Measurements from ENCODE around the gene SEC31B. TPM values are rescaled to one million over a fixed set of nuclear protein-coding genes. Genes with fewer than 3 reads are reported as not detected.

SEC31B gene
- total and polyA plus RNA-seq, 9 donors = 5.3 to 15.6 (median 8.9) TPM

- H3K27ac ChIP-seq (ENCODE audit: low read length) = no peak overlapping the region
- peaks cover 13% of the 10 kb centered on the region for H3K36me3 ChIP-seq (ENCODE audit: control insufficient read depth, insufficient read depth, low read length)
- no peaks in the 10 kb centered on the region for H3K9me3 ChIP-seq (replicated peaks; ENCODE audit: control insufficient read depth, low read depth, low read length)
- H3K4me3 ChIP-seq (ENCODE audit: low read length) = no peak overlapping the region
- H3K4me1 ChIP-seq (ENCODE audit: control insufficient read depth, insufficient read depth, low read length) = peaks cover 15% of the 10 kb centered on the region
- peaks cover 50% of the 10 kb centered on the region for H3K27me3 ChIP-seq (ENCODE audit: control insufficient read depth, insufficient read depth, low read length)
- WGBS (ENCODE audit: insufficient coverage) = 38% methylated on average over 4 of the region's 5 CpGs
- DNase-seq = no peak
Measured at GRCh38 chr10:100482834-100483185, 36.9 kb downstream of the SEC31B start.

DNA sequence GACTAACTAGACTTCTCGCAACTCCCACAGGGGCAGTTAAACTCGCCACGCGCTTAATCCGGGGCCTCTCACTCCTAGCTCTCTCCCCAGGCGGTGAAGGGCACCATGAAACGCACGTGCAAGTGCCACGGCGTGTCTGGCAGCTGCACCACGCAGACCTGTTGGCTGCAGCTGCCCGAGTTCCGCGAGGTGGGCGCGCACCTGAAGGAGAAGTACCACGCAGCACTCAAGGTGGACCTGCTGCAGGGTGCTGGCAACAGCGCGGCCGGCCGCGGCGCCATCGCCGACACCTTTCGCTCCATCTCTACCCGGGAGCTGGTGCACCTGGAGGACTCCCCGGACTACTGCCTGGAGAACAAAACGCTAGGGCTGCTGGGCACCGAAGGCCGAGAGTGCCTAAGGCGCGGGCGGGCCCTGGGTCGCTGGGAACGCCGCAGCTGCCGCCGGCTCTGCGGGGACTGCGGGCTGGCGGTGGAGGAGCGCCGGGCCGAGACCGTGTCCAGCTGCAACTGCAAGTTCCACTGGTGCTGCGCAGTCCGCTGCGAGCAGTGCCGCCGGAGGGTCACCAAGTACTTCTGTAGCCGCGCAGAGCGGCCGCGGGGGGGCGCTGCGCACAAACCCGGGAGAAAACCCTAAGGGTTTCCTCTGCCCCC is 37.4 kb downstream of the SEC31B start:
- H3K9me3 ChIP-seq (replicated peaks; ENCODE audit: control insufficient read depth, low read depth, low read length) = no peaks in the 10 kb centered on the region
- H3K4me3 ChIP-seq (ENCODE audit: low read length) = peak overlapping the region; percentile 26
- H3K27me3 ChIP-seq (ENCODE audit: control insufficient read depth, insufficient read depth, low read length) = peaks cover 50% of the 10 kb centered on the region
- DNase-seq = peak; percentile 73
- H3K36me3 ChIP-seq (ENCODE audit: control insufficient read depth, insufficient read depth, low read length) = peaks cover 8% of the 10 kb centered on the region
- 0% methylated on average over 51 of the region's 59 CpGs for WGBS (ENCODE audit: insufficient coverage)
- no peak overlapping the region for H3K27ac ChIP-seq (ENCODE audit: low read length)
- H3K4me1 ChIP-seq (ENCODE audit: control insufficient read depth, insufficient read depth, low read length) = peaks cover 15% of the 10 kb centered on the region

GRCh38 chr10:100481462-100482081 is 38.1 kb downstream of the SEC31B start:
- H3K4me3 ChIP-seq (ENCODE audit: low read length) = peak overlapping the region; percentile 26
- 3% methylated on average over 13 of the region's 19 CpGs for WGBS (ENCODE audit: insufficient coverage)

GRCh38 chr10:100480002-100480401 is 39.7 kb downstream of the SEC31B start:
- DNase-seq = no peak
- H3K4me3 ChIP-seq (ENCODE audit: low read length) = no peak overlapping the region
- no peak overlapping the region for H3K27ac ChIP-seq (ENCODE audit: low read length)
- 58% methylated on average over 2 of the region's 2 CpGs for WGBS (ENCODE audit: insufficient coverage)
- H3K27me3 ChIP-seq (ENCODE audit: control insufficient read depth, insufficient read depth, low read length) = peaks cover 50% of the 10 kb centered on the region
- peaks cover 15% of the 10 kb centered on the region for H3K4me1 ChIP-seq (ENCODE audit: control insufficient read depth, insufficient read depth, low read length)
- no peaks in the 10 kb centered on the region for H3K36me3 ChIP-seq (ENCODE audit: control insufficient read depth, insufficient read depth, low read length)
- no peaks in the 10 kb centered on the region for H3K9me3 ChIP-seq (replicated peaks; ENCODE audit: control insufficient read depth, low read depth, low read length)

More at GRCh38 chr10:100481462-100482081, 38.1 kb downstream of the SEC31B start:
- H3K27me3 ChIP-seq (ENCODE audit: control insufficient read depth, insufficient read depth, low read length) = peaks cover 50% of the 10 kb centered on the region
- H3K9me3 ChIP-seq (replicated peaks; ENCODE audit: control insufficient read depth, low read depth, low read length) = no peaks in the 10 kb centered on the region
- peak; percentile 86 for DNase-seq
- peaks cover 1% of the 10 kb centered on the region for H3K36me3 ChIP-seq (ENCODE audit: control insufficient read depth, insufficient read depth, low read length)
- H3K27ac ChIP-seq (ENCODE audit: low read length) = no peak overlapping the region
- peaks cover 15% of the 10 kb centered on the region for H3K4me1 ChIP-seq (ENCODE audit: control insufficient read depth, insufficient read depth, low read length)

DNA sequence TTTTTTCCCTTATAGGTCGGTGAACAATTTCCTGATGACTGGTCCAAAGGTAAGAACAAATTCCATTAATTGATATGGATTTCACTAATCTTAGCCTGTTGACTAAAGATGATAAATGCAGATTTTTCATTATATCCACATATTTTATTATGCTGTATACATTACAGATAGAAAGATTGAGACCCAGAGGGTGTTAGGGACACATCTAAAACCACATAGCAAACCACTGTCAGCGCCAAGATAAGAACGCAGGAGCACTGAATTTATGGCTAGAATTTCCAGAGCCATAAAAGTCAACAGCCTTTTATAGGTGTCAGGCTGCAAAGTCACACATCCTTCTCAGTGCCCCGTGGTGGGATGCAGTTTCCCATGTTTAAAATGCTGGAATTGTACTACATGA is 40.6 kb downstream of the SEC31B start:
- no peak overlapping the region for H3K4me3 ChIP-seq (ENCODE audit: low read length)
- H3K36me3 ChIP-seq (ENCODE audit: control insufficient read depth, insufficient read depth, low read length) = no peaks in the 10 kb centered on the region
- peaks cover 46% of the 10 kb centered on the region for H3K27me3 ChIP-seq (ENCODE audit: control insufficient read depth, insufficient read depth, low read length)
- no peak overlapping the region for H3K27ac ChIP-seq (ENCODE audit: low read length)
- H3K4me1 ChIP-seq (ENCODE audit: control insufficient read depth, insufficient read depth, low read length) = peaks cover 15% of the 10 kb centered on the region
- no peaks in the 10 kb centered on the region for H3K9me3 ChIP-seq (replicated peaks; ENCODE audit: control insufficient read depth, low read depth, low read length)
- no CpG with 5 or more reads among the region's 4 CpGs for WGBS (ENCODE audit: insufficient coverage)
- DNase-seq = no peak

DNA sequence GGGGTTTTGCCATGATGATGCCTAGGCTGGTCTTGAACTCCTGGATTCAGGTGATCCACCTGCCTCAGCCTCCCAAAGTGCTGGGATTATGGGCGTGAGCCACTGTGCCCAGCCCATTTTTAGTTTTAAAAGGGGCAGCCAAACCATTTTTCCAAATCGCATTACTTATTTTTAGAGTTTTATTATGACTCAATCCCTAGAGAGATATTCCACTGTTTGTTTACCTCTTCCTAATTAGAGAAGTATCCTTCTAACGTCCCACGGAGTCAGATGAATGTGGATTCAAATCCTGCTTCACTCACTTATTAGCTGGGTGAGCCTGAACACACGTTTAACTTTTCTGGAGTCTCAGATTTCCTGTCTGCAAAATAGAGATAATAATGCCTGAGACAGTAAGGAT is 41.7 kb downstream of the SEC31B start:
- Histone ChIP-seq H3K4me3 (ENCODE audit: low read length) (no peak overlapping the region), H3K36me3 (ENCODE audit: control insufficient read depth, insufficient read depth, low read length) (no peaks in the 10 kb centered on the region), H3K9me3 (replicated peaks; ENCODE audit: control insufficient read depth, low read depth, low read length) (no peaks in the 10 kb centered on the region), H3K27ac (ENCODE audit: low read length) (no peak overlapping the region), H3K4me1 (ENCODE audit: control insufficient read depth, insufficient read depth, low read length) (peaks cover 12% of the 10 kb centered on the region), H3K27me3 (ENCODE audit: control insufficient read depth, insufficient read depth, low read length) (peaks cover 42% of the 10 kb centered on the region)
- DNase-seq = no peak
- no CpG with 5 or more reads among the region's 5 CpGs for WGBS (ENCODE audit: insufficient coverage)

DNA sequence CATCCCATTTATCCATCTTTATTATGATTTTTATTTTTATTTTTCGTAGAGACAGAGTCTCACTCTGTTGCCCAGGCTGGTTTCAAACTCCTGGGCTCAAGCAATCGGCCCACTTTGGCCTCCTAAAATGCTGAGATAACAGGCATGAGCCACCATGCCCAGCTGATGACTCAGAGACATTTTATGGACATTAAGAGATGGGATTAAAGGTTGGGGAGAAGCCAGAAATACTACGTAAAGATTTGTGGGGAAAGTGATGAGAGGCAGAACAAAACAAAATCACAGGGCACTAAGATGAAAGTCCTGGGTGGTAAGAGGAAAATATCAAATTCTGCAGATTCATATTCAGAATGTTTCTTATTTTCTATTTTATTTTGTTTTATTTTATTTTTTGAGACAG is 49.3 kb downstream of the SEC31B start:
- no peak overlapping the region for H3K4me3 ChIP-seq (ENCODE audit: low read length)
- no peaks in the 10 kb centered on the region for H3K9me3 ChIP-seq (replicated peaks; ENCODE audit: control insufficient read depth, low read depth, low read length)
- WGBS (ENCODE audit: insufficient coverage) = 80% methylated on average over 2 of the region's 3 CpGs
- DNase-seq = no peak
- no peaks in the 10 kb centered on the region for H3K36me3 ChIP-seq (ENCODE audit: control insufficient read depth, insufficient read depth, low read length)
- no peaks in the 10 kb centered on the region for H3K4me1 ChIP-seq (ENCODE audit: control insufficient read depth, insufficient read depth, low read length)
- H3K27ac ChIP-seq (ENCODE audit: low read length) = no peak overlapping the region
- no peaks in the 10 kb centered on the region for H3K27me3 ChIP-seq (ENCODE audit: control insufficient read depth, insufficient read depth, low read length)

GRCh38 chr10:100469756-100470155 is 49.9 kb downstream of the SEC31B start:
- H3K27me3 ChIP-seq (ENCODE audit: control insufficient read depth, insufficient read depth, low read length) = no peaks in the 10 kb centered on the region
- no peaks in the 10 kb centered on the region for H3K36me3 ChIP-seq (ENCODE audit: control insufficient read depth, insufficient read depth, low read length)
- H3K9me3 ChIP-seq (replicated peaks; ENCODE audit: control insufficient read depth, low read depth, low read length) = no peaks in the 10 kb centered on the region
- WGBS (ENCODE audit: insufficient coverage) = 60% methylated on average over 1 of the region's 1 CpG
- no peak overlapping the region for H3K27ac ChIP-seq (ENCODE audit: low read length)
- no peaks in the 10 kb centered on the region for H3K4me1 ChIP-seq (ENCODE audit: control insufficient read depth, insufficient read depth, low read length)
- H3K4me3 ChIP-seq (ENCODE audit: low read length) = no peak overlapping the region
- no peak for DNase-seq

DNA sequence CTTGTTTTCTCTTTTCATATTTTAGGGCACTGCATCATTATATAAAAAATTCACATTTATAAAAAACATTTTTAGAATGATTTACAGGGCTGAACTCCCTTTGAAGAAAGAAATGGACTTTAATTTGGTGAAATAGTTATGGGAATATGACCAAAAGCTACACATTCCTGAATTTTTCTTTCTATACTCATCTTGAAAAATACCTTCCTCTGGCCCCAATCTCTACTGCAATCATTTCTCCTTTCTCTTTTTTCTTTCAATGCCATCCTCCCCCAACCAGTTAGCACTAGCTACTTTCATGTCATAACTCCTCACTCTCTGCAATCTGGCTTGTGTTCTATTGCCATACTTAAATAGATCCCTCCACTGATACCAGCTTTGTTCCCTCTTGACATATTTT is 50.7 kb downstream of the SEC31B start:
- Histone ChIP-seq H3K36me3 (ENCODE audit: control insufficient read depth, insufficient read depth, low read length) (no peaks in the 10 kb centered on the region), H3K4me1 (ENCODE audit: control insufficient read depth, insufficient read depth, low read length) (no peaks in the 10 kb centered on the region), H3K27ac (ENCODE audit: low read length) (no peak overlapping the region), H3K27me3 (ENCODE audit: control insufficient read depth, insufficient read depth, low read length) (no peaks in the 10 kb centered on the region), H3K9me3 (replicated peaks; ENCODE audit: control insufficient read depth, low read depth, low read length) (no peaks in the 10 kb centered on the region), H3K4me3 (ENCODE audit: low read length) (no peak overlapping the region)
- DNase-seq = no peak

- Histone ChIP-seq H3K27ac (ENCODE audit: low read length) (no peak overlapping the region), H3K9me3 (replicated peaks; ENCODE audit: control insufficient read depth, low read depth, low read length) (no peaks in the 10 kb centered on the region), H3K4me3 (ENCODE audit: low read length) (no peak overlapping the region), H3K36me3 (ENCODE audit: control insufficient read depth, insufficient read depth, low read length) (no peaks in the 10 kb centered on the region), H3K4me1 (ENCODE audit: control insufficient read depth, insufficient read depth, low read length) (no peaks in the 10 kb centered on the region), H3K27me3 (ENCODE audit: control insufficient read depth, insufficient read depth, low read length) (no peaks in the 10 kb centered on the region)
- no peak for DNase-seq
- 56% methylated on average over 3 of the region's 5 CpGs for WGBS (ENCODE audit: insufficient coverage)
Measured at GRCh38 chr10:100468322-100468721, 51.3 kb downstream of the SEC31B start.

Data from muscle of leg (tissue), 11 donors.